Stomach (tissue), 4 donors: Measurements from ENCODE around the gene PEX26.

Source experiments
- CTCF ChIP-seq, 7 experiments: fragments of 450-650 bp in 4 of 7; fragments of 200-600 bp in 3 of 7; sonication (generic) in 3 of 7; IDR thresholded peaks; one replicate each; pipeline ENCODE4 v1.5.1; 2016 to 2019; ENCODE audit warnings: antibody characterized with exemption in 7 of 7, control low read depth in 2 of 7, mild to moderate bottlenecking in 1 of 7
- EP300 ChIP-seq: sonication (generic); formaldehyde crosslinking; IDR thresholded peaks from one replicate; pipeline ENCODE4 v1.6.1; 2017; ENCODE audit warnings: antibody characterized with exemption
- POLR2AphosphoS5 ChIP-seq, 3 donors: sonication (generic); formaldehyde crosslinking; IDR thresholded peaks; one replicate each; pipeline ENCODE4 v1.6.1; 2016; ENCODE audit warnings: antibody characterized with exemption in 3 of 3

GRCh38 chr22:18130018-18130417 is 52.2 kb downstream of the PEX26 start:
- TF ChIP-seq POLR2AphosphoS5 (IDR thresholded peaks at IDR 0.05) (no peak), CTCF (IDR thresholded peaks at IDR 0.05) (no peak), EP300 (no peak)
